A549 (cell line): ENCODE results near the gene SRGAP1. TPM values are rescaled to one million over a fixed set of nuclear protein-coding genes. Genes with fewer than 3 reads are reported as not detected.
A peak's percentile ranks its signal among the peaks of the same experiment; 100 is the strongest.

ENCODE experiments used
- ATAC-seq, 2 experiments: fragments of 200-7000 bp in 1 of 2; fragments of >200 bp in 1 of 2; cut with Nextera tagmentation in 1 of 2; cut with Tn5 transposase in 1 of 2; 3 replicates each; pipeline versions ENCODE4 v1.8.0 to v1.9.1; 2018 to 2020; ENCODE audit warnings: mild to moderate bottlenecking in 1 of 2, moderate library complexity in 1 of 2
- CTCF ChIA-PET: fragments of 300-600 bp; sonication (Branson Sonifier 250); formaldehyde crosslinking; extraction: SDS; loops from one replicate; lab custom pipeline; 2021; ENCODE audit warnings: antibody characterized with exemption, inconsistent platforms; lab: Yijun Ruan, JAX
- POLR2A ChIA-PET: fragments of 350-600 bp; formaldehyde crosslinking; extraction: SDS; loops from one replicate; lab custom pipeline; 2021; ENCODE audit warnings: antibody characterized with exemption, inconsistent platforms; lab: Yijun Ruan, JAX
- DNase-seq, 2 experiments: peaks; one replicate each; pipeline versions ENCODE4 v3.0.0 to v3.0.0-alpha.2; 2011 to 2016; ENCODE audit warnings: low read depth in 1 of 2, low spot score in 1 of 2
- FAIRE-seq: peaks from 2 replicates; lab custom pipeline; 2011; peaks lifted over from hg19 to GRCh38; lab: Jason Lieb, UNC
- H3K27ac ChIP-seq, 2 experiments: fragments of >200 bp; sonication (Bioruptor Twin); formaldehyde crosslinking; 3 replicates each; pipeline ENCODE4 v1.5.1; 2016 to 2017
- H3K4me1 ChIP-seq: fragments of >200 bp; sonication (Bioruptor Twin); formaldehyde crosslinking; 3 replicates; pipeline ENCODE4 v1.6.1; 2016
- H3K4me2 ChIP-seq: fragments of >200 bp; sonication (Bioruptor Twin); formaldehyde crosslinking; 3 replicates; pipeline ENCODE4 v1.6.1; 2016
- H3K4me3 ChIP-seq: fragments of >200 bp; sonication (Bioruptor Twin); formaldehyde crosslinking; 3 replicates; pipeline ENCODE4 v1.5.1; 2016
- H3K9me3 ChIP-seq: fragments of >200 bp; sonication (Bioruptor Twin); formaldehyde crosslinking; 3 replicates; pipeline ENCODE4 v1.6.1; 2016
- BCL3 ChIP-seq: fragments of >200 bp; sonication (Bioruptor Twin); formaldehyde crosslinking; IDR thresholded peaks from 3 replicates; pipeline ENCODE4 v1.6.1; 2016
- CBX2 ChIP-seq: fragments of 200-600 bp; sonication (generic); IDR thresholded peaks from 2 replicates; pipeline ENCODE4 v1.6.1; 2016; ENCODE audit warnings: low read depth, mild to moderate bottlenecking, borderline replicate concordance
- CBX8 ChIP-seq: fragments of 200-600 bp; sonication (generic); IDR thresholded peaks from 2 replicates; pipeline ENCODE4 v1.6.1; 2016
- CHD2 ChIP-seq: fragments of 150-350 bp; IDR thresholded peaks from 2 replicates; pipeline ENCODE4 v1.6.1; 2014; ENCODE audit warnings: low read length; ENCODE audit not compliant: partially characterized antibody
- ESRRA ChIP-seq: fragments of 150-350 bp; IDR thresholded peaks from 2 replicates; pipeline ENCODE4 v1.6.1; 2014; ENCODE audit warnings: mild to moderate bottlenecking, low read length, borderline replicate concordance
- FOSB ChIP-seq: fragments of 250-450 bp; sonication (Bioruptor Pico); IDR thresholded peaks from 2 replicates; pipeline ENCODE4 v1.5.0; 2020; ENCODE audit warnings: mild to moderate bottlenecking, moderate library complexity
- FOSL2 ChIP-seq, 2 experiments: fragments of 450-650 bp in 1 of 2; fragments of >200 bp in 1 of 2; sonication (Bioruptor Twin) in 1 of 2; formaldehyde crosslinking; IDR thresholded peaks; 2 replicates each; pipeline versions ENCODE4 v1.5.0 to v1.6.1; 2016 to 2020; ENCODE audit warnings: mild to moderate bottlenecking in 1 of 2, moderate library complexity in 1 of 2
- HES2 ChIP-seq: fragments of >200 bp; sonication (Bioruptor Twin); formaldehyde crosslinking; IDR thresholded peaks from 2 replicates; pipeline ENCODE4 v1.6.1; 2016
- HEYL ChIP-seq: fragments of 250-450 bp; sonication (Bioruptor Pico); IDR thresholded peaks from 2 replicates; pipeline ENCODE4 v1.8.0; 2021; ENCODE audit warnings: mild to moderate bottlenecking, moderate library complexity
- HMGXB4 ChIP-seq: fragments of 250-450 bp; sonication (Bioruptor Pico); IDR thresholded peaks from 2 replicates; pipeline ENCODE4 v1.5.0; 2021; ENCODE audit warnings: mild to moderate bottlenecking, moderate library complexity, borderline replicate concordance
- HOXA7 ChIP-seq: fragments of 250-450 bp; sonication (Bioruptor Pico); IDR thresholded peaks from 2 replicates; pipeline ENCODE4 v1.5.0; 2020; ENCODE audit warnings: mild to moderate bottlenecking, moderate library complexity
- JUN ChIP-seq, 2 experiments: fragments of >200 bp; sonication (Bioruptor Twin); formaldehyde crosslinking; IDR thresholded peaks; 2 replicates in 1 of 2; 3 replicates in 1 of 2; pipeline ENCODE4 v1.6.1; 2016 to 2017
- JUNB ChIP-seq: fragments of >200 bp; sonication (Bioruptor Twin); formaldehyde crosslinking; IDR thresholded peaks from 2 replicates; pipeline ENCODE4 v1.6.1; 2016
- KDM1A ChIP-seq: fragments of 200-600 bp; sonication (generic); IDR thresholded peaks from 2 replicates; pipeline ENCODE4 v1.6.1; 2016; ENCODE audit warnings: low read depth, mild to moderate bottlenecking
- KDM5A ChIP-seq: fragments of 200-600 bp; sonication (generic); IDR thresholded peaks from 2 replicates; pipeline ENCODE4 v1.6.1; 2016; ENCODE audit warnings: antibody characterized with exemption, mild to moderate bottlenecking
- MAFK ChIP-seq: fragments of 450-650 bp; IDR thresholded peaks from 2 replicates; pipeline ENCODE4 v1.6.1; 2014; ENCODE audit not compliant: partially characterized antibody
- MAX ChIP-seq: IDR thresholded peaks from 2 replicates; pipeline ENCODE4 v1.6.1; 2012
- MAZ ChIP-seq: fragments of 150-350 bp; IDR thresholded peaks from 2 replicates; pipeline ENCODE4 v1.6.1; 2014; ENCODE audit warnings: antibody characterized with exemption, low read depth, low read length, borderline replicate concordance
- MYC ChIP-seq: IDR thresholded peaks from 2 replicates; pipeline ENCODE4 v1.6.1; 2012; ENCODE audit warnings: mild to moderate bottlenecking, inconsistent platforms, low read length, improper control_type of control experiment, borderline replicate concordance
- PBX3 ChIP-seq: IDR thresholded peaks from 2 replicates; pipeline ENCODE4 v1.6.1; 2012
- POLR2AphosphoS2 ChIP-seq: conservative IDR thresholded peaks from 2 replicates; pipeline ENCODE4 v1.6.1; 2012; ENCODE audit warnings: low read length, improper control_type of control experiment, inconsistent platforms
- RARB ChIP-seq: fragments of 250-450 bp; sonication (Bioruptor Pico); IDR thresholded peaks from 2 replicates; pipeline ENCODE4 v1.8.0; 2021; ENCODE audit warnings: mild to moderate bottlenecking, moderate library complexity
- RCOR1 ChIP-seq: fragments of 150-350 bp; IDR thresholded peaks from 2 replicates; pipeline ENCODE4 v1.6.1; 2014; ENCODE audit warnings: antibody characterized with exemption, low read length, low read depth
- RFX5 ChIP-seq: fragments of 450-650 bp; IDR thresholded peaks from 2 replicates; pipeline ENCODE4 v1.7.1; 2014; ENCODE audit warnings: antibody characterized with exemption, mild to moderate bottlenecking, moderate library complexity
- RNF2 ChIP-seq: fragments of 200-600 bp; sonication (generic); IDR thresholded peaks from 2 replicates; pipeline ENCODE4 v1.6.1; 2016; ENCODE audit warnings: low read depth, mild to moderate bottlenecking, antibody characterized with exemption, moderate library complexity, borderline replicate concordance
- TFCP2L1 ChIP-seq: fragments of 250-450 bp; sonication (Bioruptor Pico); IDR thresholded peaks from 2 replicates; pipeline ENCODE4 v1.5.0; 2021; ENCODE audit warnings: mild to moderate bottlenecking
- TP53 ChIP-seq: fragments of 250-450 bp; sonication (Bioruptor Pico); IDR thresholded peaks from 2 replicates; pipeline ENCODE4 v1.5.0; 2021; ENCODE audit warnings: mild to moderate bottlenecking, moderate library complexity
- USF2 ChIP-seq: fragments of 450-650 bp; IDR thresholded peaks from 2 replicates; pipeline ENCODE4 v1.6.1; 2014; ENCODE audit warnings: antibody characterized with exemption
- ZNF302 ChIP-seq: fragments of 250-450 bp; sonication (Bioruptor Pico); IDR thresholded peaks from 2 replicates; pipeline ENCODE4 v1.9.0; 2021; ENCODE audit warnings: inconsistent platforms, mild to moderate bottlenecking, moderate library complexity
- WGBS: methylation state at CpG from one replicate; pipeline ENCODE4 v1.1.6; 2017; ENCODE audit errors: missing lambda C conversion rate; 5-methylcytosine and 5-hydroxymethylcytosine counted together
- polyA plus RNA-seq, 4 experiments: library from polyadenylated mRNA; depleted of rRNA in 3 of 4; stranded (reverse); fragments of >200 nt; fragmentation: RNase III in 1 of 4; extraction: RNeasy Plus Mini Kit Qiagen cat#74134 plus additional on column Dnase treatment in 1 of 4; gene quantifications; 2 replicates in 3 of 4; 3 replicates in 1 of 4; pipeline ENCODE4 v1.2.3, GENCODE V29; 2011 to 2017

The SRGAP1 gene
- polyA plus RNA-seq, 2 of the 4 experiments (the other 2 are of a cell fraction) = 7.9 to 22.9 TPM

- DNase-seq = no peak
These were observed 60.2 kb downstream of the SRGAP1 start for GRCh38 chr12:63904653-63905052.

GRCh38 chr12:63905544-63905943 lies 61.0 kb downstream of the SRGAP1 start:
- peak overlapping the region; percentile 43 for H3K4me2 ChIP-seq
- CTCF ChIA-PET = interaction anchor here (0.8 to 1.1 kb wide), 3 partner anchors 9 to 62 kb away, joined by 3 read pairs; no protein-coding TSS in a partner anchor

More at GRCh38 chr12:63904653-63905052, 60.2 kb downstream of the SRGAP1 start:
- H3K4me1 ChIP-seq = peaks cover 73% of the 10 kb centered on the region
- ChIA-PET POLR2A (no interaction called here), CTCF (interaction anchor here (0.6 to 1.1 kb wide), 3 partner anchors 22 to 258 kb away, joined by 3 read pairs; no protein-coding TSS in a partner anchor)
- no peak for ATAC-seq
- FAIRE-seq = no peak
- peaks cover 7% of the 10 kb centered on the region; the same call in 2 of the 3 replicates for H3K9me3 ChIP-seq
- H3K4me3 ChIP-seq = no peak overlapping the region
- WGBS = 68% methylated on average over 4 of the region's 4 CpGs
- peak overlapping the region; percentile 14 to 75; a peak in 5 of 6 replicates for H3K27ac ChIP-seq
- no peak for TF ChIP-seq FOSL2 (IDR thresholded peaks at IDR 0.05)
- TF ChIP-seq FOSL2 (CRISPR knock-in tag; IDR thresholded peaks at IDR 0.05) = peak; percentile 55
- TF ChIP-seq HEYL (CRISPR knock-in tag) = no peak
- TF ChIP-seq, all 56 proteins: peak for 1
- H3K4me2 ChIP-seq = peak overlapping the region; percentile 43

GRCh38 chr12:63906876-63907275 lies 62.4 kb downstream of the SRGAP1 start:
- peaks cover 7% of the 10 kb centered on the region; the same call in 2 of the 3 replicates for H3K9me3 ChIP-seq
- FAIRE-seq = peak; percentile 49
- no peak for ATAC-seq
- no peak for DNase-seq
- no peak overlapping the region for H3K4me2 ChIP-seq
- WGBS = 91% methylated on average over 1 of the region's 1 CpG
- H3K4me1 ChIP-seq = peaks cover 62% of the 10 kb centered on the region
- H3K4me3 ChIP-seq = no peak overlapping the region
- POLR2A ChIA-PET = no interaction called here
- no peak overlapping the region for H3K27ac ChIP-seq
- CTCF ChIA-PET = interaction anchor here (0.6 kb wide), 1 partner anchor 706 kb away, joined by 3 read pairs; no protein-coding TSS in a partner anchor
- TF ChIP-seq HMGXB4 (no peak), USF2 (no peak), MAFK (no peak), ZNF302 (no peak), MYC (no peak), RARB (CRISPR knock-in tag) (no peak), CHD2 (no peak), TFCP2L1 (CRISPR knock-in tag) (no peak), HOXA7 (CRISPR knock-in tag) (no peak), JUN (IDR thresholded peaks at IDR 0.05) (no peak), RNF2 (no peak), KDM1A (no peak)

More at GRCh38 chr12:63905544-63905943, 61.0 kb downstream of the SRGAP1 start:
- Histone ChIP-seq H3K4me1 (peaks cover 68% of the 10 kb centered on the region), H3K4me3 (no peak overlapping the region), H3K9me3 (peaks cover 7% of the 10 kb centered on the region; the same call in 2 of the 3 replicates), H3K27ac (peak overlapping the region; percentile 14 to 75; a peak in 5 of 6 replicates)
- FAIRE-seq (no peak), ATAC-seq (peak; percentile 30 to 44; a peak in 3 of 6 replicates), DNase-seq (peak in 1 of 2 experiments; percentile 33)
- POLR2A ChIA-PET = interaction anchor here (0.8 kb wide), 1 partner anchor 13 kb away, joined by 3 read pairs; no protein-coding TSS in a partner anchor
- TF ChIP-seq HES2 (no peak), RFX5 (no peak), JUN (IDR thresholded peaks at IDR 0.05) (no peak), JUNB (no peak), MYC (no peak), BCL3 (no peak), MAZ (no peak), HOXA7 (CRISPR knock-in tag) (no peak), KDM5A (no peak), RNF2 (no peak), TP53 (no peak), ESRRA (no peak), RCOR1 (no peak), MAX (no peak), CBX2 (no peak), POLR2AphosphoS2 (no peak), FOSB (no peak), PBX3 (no peak), CBX8 (no peak)
- WGBS = 81% methylated on average over 4 of the region's 4 CpGs
